Karpas-422 (cell line): ENCODE measurements around the gene TOMM40. TPM values are rescaled to one million over a fixed set of nuclear protein-coding genes. Genes with fewer than 3 reads are reported as not detected.
"Not testable (repeated sequence)": the region's sequence is repeated elsewhere in the genome, so short reads cannot be mapped to it uniquely, and the experiment has no call there.

Experiments
- DNase-seq: peaks from one replicate; pipeline ENCODE4 v3.0.0-alpha.2; 2015
- H2AFZ ChIP-seq: fragments of 200-600 bp; sonication (generic); 2 replicates; pipeline ENCODE4 v1.6.1; 2014; ENCODE audit warnings: antibody characterized with exemption, low read length, mixed read lengths
- H3K27ac ChIP-seq: fragments of 200-600 bp; sonication (generic); 2 replicates; pipeline ENCODE4 v1.5.1; 2014; ENCODE audit warnings: mild to moderate bottlenecking, low read length, moderate library complexity
- H3K27me3 ChIP-seq: fragments of 200-600 bp; sonication (generic); 2 replicates; pipeline ENCODE4 v1.6.1; 2014; ENCODE audit warnings: low read length, mixed read lengths
- H3K36me3 ChIP-seq: fragments of 200-600 bp; sonication (generic); 2 replicates; pipeline ENCODE4 v1.6.1; 2014; ENCODE audit warnings: low read length, mixed read lengths; ENCODE audit not compliant: insufficient read depth
- H3K4me1 ChIP-seq: fragments of 200-600 bp; sonication (generic); 2 replicates; pipeline ENCODE4 v1.6.1; 2014; ENCODE audit warnings: mild to moderate bottlenecking, low read length, mixed read lengths
- H3K4me2 ChIP-seq: fragments of 200-600 bp; sonication (generic); 2 replicates; pipeline ENCODE4 v1.6.1; 2014; ENCODE audit warnings: low read length, low read depth, mild to moderate bottlenecking; ENCODE audit not compliant: poor library complexity, severe bottlenecking
- H3K4me3 ChIP-seq: fragments of 200-600 bp; sonication (generic); 2 replicates; pipeline ENCODE4 v1.5.1; 2014; ENCODE audit warnings: mild to moderate bottlenecking, antibody characterized with exemption, low read length, mixed read lengths
- H3K79me2 ChIP-seq: fragments of 200-600 bp; sonication (generic); 2 replicates; pipeline ENCODE4 v1.6.1; 2014; ENCODE audit warnings: mild to moderate bottlenecking, low read length, mixed read lengths
- H3K9ac ChIP-seq: fragments of 200-600 bp; sonication (generic); 2 replicates; pipeline ENCODE4 v1.6.0; 2014; ENCODE audit warnings: low read length
- H3K9me2 ChIP-seq: fragments of 200-600 bp; sonication (generic), shearing (Covaris generic); replicated peaks from 2 replicates; pipeline ENCODE4 v1.6.0; 2014; ENCODE audit warnings: mild to moderate bottlenecking, low read length, moderate library complexity; ENCODE audit not compliant: insufficient read depth
- H3K9me3 ChIP-seq: fragments of 300-700, 200-600 bp; sonication (generic); 2 replicates; pipeline ENCODE4 v1.6.1; 2014; ENCODE audit warnings: low read length, mixed read lengths
- H4K20me1 ChIP-seq: fragments of 200-600 bp; sonication (generic); 2 replicates; pipeline ENCODE4 v1.6.1; 2014; ENCODE audit warnings: mild to moderate bottlenecking, antibody characterized with exemption, low read length, low read depth; ENCODE audit not compliant: insufficient read depth
- total RNA-seq: library from RNA; depleted of rRNA; stranded (reverse); fragments of >200 nt; shearing (Covaris generic); gene quantifications from 2 replicates; pipeline ENCODE4 v1.2.3, GENCODE V29; 2014; ENCODE audit warnings: low replicate concordance

TOMM40 gene
- total RNA-seq, 1 experiment from 2014 or later = 25.6 TPM

DNA sequence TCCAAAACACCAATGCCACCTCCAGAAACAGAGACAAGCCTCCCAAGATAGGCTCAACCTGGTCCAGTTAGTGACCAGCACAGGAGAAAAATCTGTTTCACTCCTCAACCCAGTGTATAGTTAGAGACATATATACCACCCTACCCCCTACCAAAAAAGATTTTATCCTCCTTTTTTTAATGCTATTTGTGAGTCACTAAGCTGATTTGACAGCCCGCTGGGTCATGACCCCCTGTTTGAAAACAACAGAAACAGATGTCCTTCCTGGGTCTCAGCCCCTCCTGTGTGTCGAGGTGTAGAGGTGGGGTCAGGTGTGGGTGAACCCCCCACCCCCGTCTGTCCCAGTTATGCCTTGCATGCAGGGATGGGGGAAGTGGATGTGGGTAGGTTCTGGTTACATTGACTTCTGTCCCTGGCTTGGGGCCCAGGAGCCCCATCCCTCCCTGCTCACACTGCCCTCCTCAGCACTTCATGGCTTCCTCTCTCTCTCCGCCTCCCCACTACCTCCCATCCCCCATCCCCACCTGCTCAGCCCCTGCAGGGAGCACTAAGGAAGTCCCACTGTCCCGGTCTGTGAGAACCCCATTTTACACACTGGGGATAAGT is 14.0 kb upstream of the TOMM40 start:
- Histone ChIP-seq H3K27me3 (no peaks in the 10 kb centered on the region), H3K4me2 (no peak overlapping the region), H3K9me3 (no peaks in the 10 kb centered on the region), H3K27ac (no peak overlapping the region), H3K4me1 (no peaks in the 10 kb centered on the region), H3K4me3 (no peak overlapping the region), H3K9me2 (no peaks in the 10 kb centered on the region), H3K9ac (no peak overlapping the region), H4K20me1 (no peaks in the 10 kb centered on the region), H3K36me3 (no peaks in the 10 kb centered on the region), H3K79me2 (no peaks in the 10 kb centered on the region), H2AFZ (no peak overlapping the region)
- no peak for DNase-seq

DNA sequence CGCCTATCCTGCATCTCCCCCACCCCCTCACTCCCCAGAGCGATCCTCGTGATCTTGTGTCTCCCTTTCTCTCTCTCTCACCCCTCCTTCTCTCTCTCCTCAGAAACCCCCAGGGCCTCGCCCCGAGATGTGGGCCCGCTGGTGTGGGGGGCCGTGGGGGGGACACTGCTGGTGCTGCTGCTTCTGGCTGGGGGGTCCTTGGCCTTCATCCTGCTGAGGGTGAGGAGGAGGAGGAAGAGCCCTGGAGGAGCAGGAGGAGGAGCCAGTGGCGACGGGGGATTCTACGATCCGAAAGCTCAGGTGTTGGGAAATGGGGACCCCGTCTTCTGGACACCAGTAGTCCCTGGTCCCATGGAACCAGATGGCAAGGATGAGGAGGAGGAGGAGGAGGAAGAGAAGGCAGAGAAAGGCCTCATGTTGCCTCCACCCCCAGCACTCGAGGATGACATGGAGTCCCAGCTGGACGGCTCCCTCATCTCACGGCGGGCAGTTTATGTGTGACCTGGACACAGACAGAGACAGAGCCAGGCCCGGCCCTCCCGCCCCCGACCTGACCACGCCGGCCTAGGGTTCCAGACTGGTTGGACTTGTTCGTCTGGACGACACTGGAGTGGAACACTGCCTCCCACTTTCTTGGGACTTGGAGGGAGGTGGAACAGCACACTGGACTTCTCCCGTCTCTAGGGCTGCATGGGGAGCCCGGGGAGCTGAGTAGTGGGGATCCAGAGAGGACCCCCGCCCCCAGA is 12.8 kb upstream of the TOMM40 start:
- Histone ChIP-seq H2AFZ (no peak overlapping the region), H3K9me3 (no peaks in the 10 kb centered on the region), H4K20me1 (no peaks in the 10 kb centered on the region), H3K27ac (no peak overlapping the region), H3K36me3 (no peaks in the 10 kb centered on the region), H3K79me2 (no peaks in the 10 kb centered on the region), H3K4me1 (no peaks in the 10 kb centered on the region), H3K4me2 (no peak overlapping the region), H3K9me2 (no peaks in the 10 kb centered on the region), H3K4me3 (no peak overlapping the region), H3K9ac (no peak overlapping the region), H3K27me3 (no peaks in the 10 kb centered on the region)
- no peak for DNase-seq

DNA sequence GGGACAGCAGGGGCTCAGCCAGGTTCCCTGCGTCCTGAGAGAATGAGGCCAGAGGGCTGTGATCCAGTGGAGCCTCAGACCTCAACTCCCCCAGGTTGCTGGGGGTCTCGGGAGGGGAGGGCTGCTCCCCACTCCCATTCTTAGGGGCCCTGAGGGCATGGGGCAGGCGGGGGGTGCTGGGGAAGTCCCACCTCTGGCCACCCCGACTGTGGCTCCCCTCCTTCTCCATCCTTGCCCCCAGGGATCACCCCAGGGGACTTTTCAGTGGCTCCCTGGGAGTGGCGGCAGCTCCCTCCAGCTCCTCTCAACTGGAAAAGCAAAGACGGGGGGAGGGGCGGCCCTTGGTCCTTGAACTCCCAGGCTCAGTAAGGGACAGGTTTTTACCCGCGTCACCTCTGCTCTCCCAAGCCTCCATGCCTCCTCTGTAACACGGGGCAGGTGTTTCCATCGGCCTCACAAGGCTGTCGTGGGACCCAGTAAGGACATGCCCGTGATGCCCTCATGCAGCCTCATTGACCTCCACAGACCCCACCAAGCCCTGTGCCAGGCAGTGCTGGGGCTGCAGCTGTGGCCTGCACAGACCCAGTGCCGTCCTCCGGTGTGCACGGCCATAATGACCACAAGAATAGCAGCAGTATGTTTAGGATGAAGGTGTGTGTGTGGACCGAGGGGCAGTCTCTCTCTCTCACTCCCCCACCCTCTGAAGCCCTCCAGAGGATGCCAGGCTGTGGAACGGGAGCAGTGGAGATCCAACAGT is 11.6 kb upstream of the TOMM40 start:
- Histone ChIP-seq H3K27ac (no peak overlapping the region), H3K4me2 (no peak overlapping the region), H3K9me2 (no peaks in the 10 kb centered on the region), H3K36me3 (no peaks in the 10 kb centered on the region), H3K27me3 (no peaks in the 10 kb centered on the region), H3K9me3 (no peaks in the 10 kb centered on the region), H2AFZ (no peak overlapping the region), H3K79me2 (no peaks in the 10 kb centered on the region), H4K20me1 (no peaks in the 10 kb centered on the region), H3K9ac (no peak overlapping the region), H3K4me1 (no peaks in the 10 kb centered on the region), H3K4me3 (no peak overlapping the region)
- DNase-seq = no peak

DNA sequence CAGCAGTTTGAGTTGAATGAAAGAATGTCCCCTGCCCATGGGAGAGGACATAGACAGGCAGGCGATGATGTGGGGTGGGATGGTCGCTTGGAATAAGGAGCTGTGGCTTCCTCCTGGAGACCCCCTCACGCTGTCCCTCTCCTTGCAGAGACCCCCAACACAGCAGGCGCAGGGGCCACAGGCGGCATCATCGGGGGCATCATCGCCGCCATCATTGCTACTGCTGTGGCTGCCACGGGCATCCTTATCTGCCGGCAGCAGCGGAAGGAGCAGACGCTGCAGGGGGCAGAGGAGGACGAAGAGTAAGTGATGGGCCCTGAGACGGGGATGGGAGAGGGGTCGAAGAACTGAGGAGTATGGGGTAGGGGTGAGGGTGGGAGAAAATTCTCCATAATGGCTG is 9.0 kb upstream of the TOMM40 start:
- H3K36me3 ChIP-seq = no peaks in the 10 kb centered on the region
- H4K20me1 ChIP-seq = no peaks in the 10 kb centered on the region
- H3K27me3 ChIP-seq = no peaks in the 10 kb centered on the region
- no peak overlapping the region for H3K4me3 ChIP-seq
- H2AFZ ChIP-seq = no peak overlapping the region
- no peaks in the 10 kb centered on the region for H3K4me1 ChIP-seq
- no peaks in the 10 kb centered on the region for H3K9me3 ChIP-seq
- H3K4me2 ChIP-seq = no peak overlapping the region
- H3K9ac ChIP-seq = no peak overlapping the region
- H3K79me2 ChIP-seq = no peaks in the 10 kb centered on the region
- DNase-seq = no peak
- no peaks in the 10 kb centered on the region for H3K9me2 ChIP-seq
- no peak overlapping the region for H3K27ac ChIP-seq

DNA sequence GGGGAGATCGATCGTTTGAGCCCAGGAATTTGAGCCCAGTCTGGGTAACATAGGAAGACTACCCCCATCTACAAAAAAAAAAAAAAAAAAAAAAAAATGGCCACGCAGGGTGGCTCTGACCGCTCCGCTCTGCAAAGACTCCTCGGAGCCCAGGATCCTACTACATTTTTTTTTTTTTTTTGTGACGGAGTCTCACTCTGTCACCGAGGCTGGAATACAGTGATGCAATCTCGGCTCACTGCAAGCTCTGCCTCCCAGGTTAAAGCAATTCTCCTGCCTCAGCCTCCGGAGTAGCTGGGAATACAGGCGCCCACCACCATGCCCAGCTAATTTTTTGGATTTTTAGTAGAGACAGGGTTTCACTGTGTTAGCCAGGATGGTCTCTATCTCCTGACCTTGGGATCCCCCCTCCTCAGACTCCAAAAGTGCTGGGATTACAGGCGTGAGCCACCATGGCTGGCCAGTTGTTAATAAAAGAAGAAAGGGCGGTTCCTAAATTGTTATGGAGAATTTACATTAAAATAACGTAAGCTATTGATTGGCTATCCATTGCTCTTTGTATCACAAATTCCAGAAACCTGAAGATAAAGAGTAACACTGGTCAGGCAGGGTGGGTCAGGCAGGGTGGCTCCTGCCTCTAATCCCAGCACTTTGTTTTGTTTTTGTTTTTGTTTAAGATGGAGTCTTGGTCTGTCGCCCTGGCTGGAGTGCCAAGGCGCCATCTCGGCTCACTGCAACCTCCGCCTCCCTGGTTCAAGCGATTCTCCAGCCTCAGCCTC is 8.2 kb upstream of the TOMM40 start:
- H2AFZ ChIP-seq, H3K4me1 ChIP-seq, H3K4me3 ChIP-seq, H3K9me3 ChIP-seq, H3K36me3 ChIP-seq, H4K20me1 ChIP-seq, H3K4me2 ChIP-seq, DNase-seq, H3K27ac ChIP-seq, H3K79me2 ChIP-seq, H3K27me3 ChIP-seq, H3K9ac ChIP-seq, H3K9me2 ChIP-seq: not testable (repeated sequence)

DNA sequence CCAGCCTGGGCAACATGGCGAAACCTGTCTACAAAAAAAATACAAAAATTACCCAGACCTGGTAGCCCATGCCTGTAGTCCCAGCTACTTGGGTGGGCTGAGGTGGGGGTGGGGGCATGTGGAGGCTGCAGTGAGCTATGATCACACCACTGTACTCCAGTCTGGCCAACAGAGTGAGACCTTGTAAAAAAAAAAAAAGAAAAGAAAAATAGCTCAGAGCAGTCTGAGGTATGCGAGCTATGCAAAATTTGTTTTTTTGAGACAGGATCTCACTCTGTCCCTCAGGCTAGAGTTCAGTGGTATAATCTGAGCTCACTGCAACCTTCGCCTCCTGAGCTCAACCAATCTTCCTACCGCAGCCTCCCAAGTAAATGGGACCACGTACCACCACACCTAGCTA is 7.1 kb upstream of the TOMM40 start:
- H3K4me2 ChIP-seq = no peak overlapping the region
- H3K9ac ChIP-seq = no peak overlapping the region
- H3K27me3 ChIP-seq = no peaks in the 10 kb centered on the region
- no peaks in the 10 kb centered on the region for H3K36me3 ChIP-seq
- H3K4me1 ChIP-seq = no peaks in the 10 kb centered on the region
- H3K4me3 ChIP-seq = no peak overlapping the region
- no peak overlapping the region for H3K27ac ChIP-seq
- no peak overlapping the region for H2AFZ ChIP-seq
- DNase-seq = no peak
- H4K20me1 ChIP-seq = no peaks in the 10 kb centered on the region
- H3K79me2 ChIP-seq = no peaks in the 10 kb centered on the region
- H3K9me2 ChIP-seq = no peaks in the 10 kb centered on the region
- H3K9me3 ChIP-seq = no peaks in the 10 kb centered on the region

DNA sequence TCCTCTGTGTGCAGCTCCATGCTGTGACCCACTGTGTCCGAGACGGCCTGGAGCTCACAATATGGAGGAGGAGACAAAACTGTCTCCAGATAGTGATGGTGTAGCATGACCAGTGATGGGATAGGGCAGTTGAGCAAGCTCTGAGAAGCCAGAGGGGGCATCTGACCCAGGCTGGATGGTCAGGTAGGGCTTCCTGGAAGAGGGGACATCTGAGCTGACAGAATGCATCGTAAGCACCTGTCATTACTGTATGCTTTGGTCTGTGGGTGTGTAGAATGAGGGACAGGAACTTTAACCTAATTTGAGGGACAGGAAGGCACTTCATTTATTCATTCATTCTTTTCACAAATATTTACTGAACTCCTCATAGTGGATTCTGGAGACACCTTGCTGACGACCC is 6.5 kb upstream of the TOMM40 start:
- no peaks in the 10 kb centered on the region for H3K9me3 ChIP-seq
- H3K27me3 ChIP-seq = no peaks in the 10 kb centered on the region

DNA sequence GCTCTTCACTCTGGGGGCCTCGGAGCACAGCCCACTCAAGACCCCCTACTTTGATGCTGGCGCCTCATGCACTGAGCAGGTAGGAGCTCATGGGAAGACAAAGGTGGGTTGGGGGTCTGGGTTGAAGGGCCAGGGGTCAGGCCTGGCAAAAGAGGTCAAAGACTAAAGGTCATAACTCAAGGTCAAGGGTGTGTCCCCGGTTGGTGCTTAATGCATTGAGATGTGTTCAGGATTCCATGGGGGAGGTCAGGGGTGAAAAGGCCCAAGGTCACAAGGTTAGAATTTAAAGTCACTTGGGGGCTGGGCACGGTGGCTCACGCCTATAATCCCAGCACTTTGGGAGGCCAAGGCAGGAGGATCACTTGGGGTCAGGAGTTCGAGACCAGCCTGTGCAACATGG is 4.9 kb upstream of the TOMM40 start:
- Histone ChIP-seq H3K4me3 (no peak overlapping the region), H3K27me3 (no peaks in the 10 kb centered on the region), H4K20me1 (no peaks in the 10 kb centered on the region), H2AFZ (no peak overlapping the region), H3K79me2 (peaks cover under 1% of the 10 kb centered on the region; the same call in 1 of the 2 replicates), H3K27ac (no peak overlapping the region), H3K36me3 (no peaks in the 10 kb centered on the region), H3K4me2 (no peak overlapping the region), H3K9me3 (no peaks in the 10 kb centered on the region), H3K4me1 (peaks cover 7% of the 10 kb centered on the region), H3K9me2 (no peaks in the 10 kb centered on the region), H3K9ac (no peak overlapping the region)
- DNase-seq = no peak

More for the DNA sequence above, 6.5 kb upstream of the TOMM40 start:
- Histone ChIP-seq H3K9me2 (no peaks in the 10 kb centered on the region), H3K27ac (no peak overlapping the region), H3K36me3 (no peaks in the 10 kb centered on the region), H3K4me3 (no peak overlapping the region), H3K4me1 (no peaks in the 10 kb centered on the region), H3K9ac (no peak overlapping the region), H2AFZ (no peak overlapping the region), H4K20me1 (no peaks in the 10 kb centered on the region), H3K4me2 (no peak overlapping the region), H3K79me2 (no peaks in the 10 kb centered on the region)
- no peak for DNase-seq
